Lower lobe of right lung (tissue), 2 donors: Measurements from ENCODE around the gene S100A8. TPM values are rescaled to one million over a fixed set of nuclear protein-coding genes. Genes with fewer than 3 reads are reported as not detected.

ENCODE experiments used
- ATAC-seq, 2 donors: fragments of 200-7000 bp; cut with Tn5 transposase; one replicate each; pipeline ENCODE4 v1.9.1; 2020 to 2022; ENCODE audit warnings: mild to moderate bottlenecking in 2 of 2, moderate library complexity in 2 of 2
- DNase-seq: peaks from one replicate; pipeline ENCODE4 v3.0.0-alpha.2; 2020
- H3K27ac ChIP-seq: fragments of 200-600 bp; one replicate; pipeline ENCODE4 v1.8.0; 2022
- H3K27me3 ChIP-seq: fragments of 200-600 bp; one replicate; pipeline ENCODE4 v1.8.0; 2022; ENCODE audit warnings: low read depth
- H3K36me3 ChIP-seq: fragments of 200-600 bp; one replicate; pipeline ENCODE4 v1.8.0; 2022; ENCODE audit warnings: mild to moderate bottlenecking
- H3K4me1 ChIP-seq: fragments of 200-600 bp; one replicate; pipeline ENCODE4 v1.8.0; 2022
- H3K4me3 ChIP-seq: fragments of 200-600 bp; one replicate; pipeline ENCODE4 v1.8.0; 2022; ENCODE audit warnings: mild to moderate bottlenecking
- H3K9me3 ChIP-seq: fragments of 200-600 bp; one replicate; pipeline ENCODE4 v1.8.0; 2022
- intact Hi-C: fragments of 100-400 bp; cut with DNase I; formaldehyde crosslinking; loops from one replicate; pipeline ENCODE4 v1.11.0; 2022
- total RNA-seq: library from RNA; stranded (reverse); fragmentation: NEBNext Ultra II Directional; extraction: Animal tissue kit (Norgen Biotek cat#: 25700); gene quantifications from one replicate; pipeline ENCODE4 v1.2.1, GENCODE V29; 2021
- TF ChIP-seq, protein P1 (sequence below): fragments of 200-600 bp; IDR thresholded peaks from one replicate; pipeline ENCODE4 v1.8.0; 2022; ENCODE audit warnings: antibody characterized with exemption, mild to moderate bottlenecking
- donor health status: DM: no; HTN: yes; CAD: no; lungs with severe emphysema.

Gene S100A8
- total RNA-seq, 1 donor from 2014 or later, result 622 TPM

DNA sequence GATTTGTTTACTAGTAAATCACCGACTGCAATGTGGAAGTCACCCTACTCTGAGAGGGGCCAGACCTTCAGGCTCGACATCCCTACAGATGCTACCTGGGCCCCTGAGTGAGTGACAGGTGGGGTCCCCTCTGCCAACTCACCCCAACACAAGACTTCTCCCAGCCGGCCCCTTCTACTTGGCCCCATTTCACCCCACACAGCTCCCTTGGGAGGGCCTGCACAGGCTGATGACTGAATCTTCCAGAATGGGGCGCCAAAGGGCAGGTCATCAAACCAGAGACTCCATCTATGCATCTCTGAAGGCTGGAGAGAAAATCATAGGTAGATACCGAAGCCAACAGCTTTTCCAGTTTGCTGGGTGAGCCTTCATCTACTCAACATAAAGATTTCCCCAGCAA, 9.4 kb upstream of the S100A8 start:
- Histone ChIP-seq H3K36me3 (no peaks in the 10 kb centered on the region), H3K9me3 (no peaks in the 10 kb centered on the region), H3K27ac (no peak overlapping the region), H3K4me3 (no peak overlapping the region), H3K4me1 (no peaks in the 10 kb centered on the region), H3K27me3 (peaks cover 8% of the 10 kb centered on the region)
- TF ChIP-seq, protein P1, sequence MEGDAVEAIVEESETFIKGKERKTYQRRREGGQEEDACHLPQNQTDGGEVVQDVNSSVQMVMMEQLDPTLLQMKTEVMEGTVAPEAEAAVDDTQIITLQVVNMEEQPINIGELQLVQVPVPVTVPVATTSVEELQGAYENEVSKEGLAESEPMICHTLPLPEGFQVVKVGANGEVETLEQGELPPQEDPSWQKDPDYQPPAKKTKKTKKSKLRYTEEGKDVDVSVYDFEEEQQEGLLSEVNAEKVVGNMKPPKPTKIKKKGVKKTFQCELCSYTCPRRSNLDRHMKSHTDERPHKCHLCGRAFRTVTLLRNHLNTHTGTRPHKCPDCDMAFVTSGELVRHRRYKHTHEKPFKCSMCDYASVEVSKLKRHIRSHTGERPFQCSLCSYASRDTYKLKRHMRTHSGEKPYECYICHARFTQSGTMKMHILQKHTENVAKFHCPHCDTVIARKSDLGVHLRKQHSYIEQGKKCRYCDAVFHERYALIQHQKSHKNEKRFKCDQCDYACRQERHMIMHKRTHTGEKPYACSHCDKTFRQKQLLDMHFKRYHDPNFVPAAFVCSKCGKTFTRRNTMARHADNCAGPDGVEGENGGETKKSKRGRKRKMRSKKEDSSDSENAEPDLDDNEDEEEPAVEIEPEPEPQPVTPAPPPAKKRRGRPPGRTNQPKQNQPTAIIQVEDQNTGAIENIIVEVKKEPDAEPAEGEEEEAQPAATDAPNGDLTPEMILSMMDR, result no peak
- intact Hi-C loops, result no loop called here
- DNase-seq, result no peak
- ATAC-seq, result no peak

DNA sequence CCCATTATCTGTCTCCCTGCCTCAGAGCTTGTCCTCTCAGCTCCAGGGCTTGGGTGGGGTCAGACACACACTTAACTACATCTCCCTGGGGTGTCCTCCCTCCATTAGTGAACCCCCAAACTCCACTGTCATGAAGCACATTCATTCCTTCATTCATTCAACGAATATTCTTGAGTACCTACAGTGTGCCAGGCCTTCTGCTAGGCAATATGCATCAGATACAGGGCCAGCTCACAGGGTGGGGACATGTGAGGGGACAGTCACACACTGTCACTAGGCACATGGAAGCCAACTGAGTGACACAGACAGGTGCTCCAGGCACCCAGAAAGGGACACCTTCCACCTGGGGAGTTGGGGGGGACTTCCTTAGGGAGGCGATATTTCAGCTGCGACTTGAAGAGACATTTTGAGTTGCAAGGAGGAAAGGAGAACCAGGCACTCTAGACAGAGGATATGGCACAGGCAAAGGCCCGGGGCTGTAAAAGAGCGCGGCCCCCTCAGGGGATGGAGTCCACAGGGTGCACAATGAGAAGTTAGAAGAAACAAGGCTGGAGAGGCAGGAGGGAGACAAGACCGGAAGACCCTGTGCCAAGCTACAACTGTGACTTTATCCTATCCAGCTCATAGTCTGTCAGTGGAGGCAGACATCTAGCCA, 8.7 kb upstream of the S100A8 start:
- Histone ChIP-seq H3K4me3 (no peak overlapping the region), H3K4me1 (no peaks in the 10 kb centered on the region), H3K27me3 (peaks cover 8% of the 10 kb centered on the region), H3K27ac (no peak overlapping the region), H3K9me3 (no peaks in the 10 kb centered on the region), H3K36me3 (no peaks in the 10 kb centered on the region)
- intact Hi-C loops, result no loop called here
- DNase-seq (no peak), ATAC-seq (no peak)
- TF ChIP-seq, protein P1, result no peak

DNA sequence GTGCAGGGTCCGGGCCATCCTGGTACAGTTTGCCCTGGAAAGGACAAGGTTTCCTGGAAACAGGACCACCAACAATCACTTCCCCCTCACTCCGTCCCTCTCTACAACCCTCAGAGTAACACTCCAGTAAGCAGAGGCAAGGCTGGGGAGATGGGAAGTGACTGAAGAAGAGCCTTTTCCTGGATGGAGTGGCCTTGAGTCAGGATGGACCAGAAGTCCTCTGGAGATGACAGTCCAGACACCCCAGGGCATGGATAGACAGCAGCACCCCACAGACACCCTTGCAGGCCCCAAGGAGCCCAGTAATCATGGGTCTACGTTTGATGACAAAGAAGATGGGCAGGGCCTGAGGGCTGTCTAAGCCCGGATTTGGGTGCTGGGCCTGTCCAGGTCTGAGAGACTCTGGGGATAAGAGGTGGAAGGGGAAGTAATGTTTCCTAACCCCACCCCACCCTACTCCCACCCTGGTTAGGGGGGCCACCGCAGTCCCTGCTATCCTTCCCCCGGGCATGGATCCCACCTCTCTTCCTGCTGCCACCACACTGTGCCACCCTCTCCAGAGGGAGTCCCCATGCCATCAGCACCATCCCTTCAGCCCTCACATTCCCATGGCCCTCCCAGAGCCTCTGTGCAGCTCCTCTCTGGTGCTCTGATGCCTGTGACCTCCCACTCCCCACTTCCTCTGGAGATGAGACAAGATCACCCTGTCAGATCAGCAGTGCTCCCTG, 7.2 kb upstream of the S100A8 start:
- DNase-seq (no peak), ATAC-seq (no peak)
- Histone ChIP-seq H3K27ac (no peak overlapping the region), H3K4me3 (no peak overlapping the region), H3K9me3 (no peaks in the 10 kb centered on the region), H3K36me3 (no peaks in the 10 kb centered on the region), H3K4me1 (no peaks in the 10 kb centered on the region), H3K27me3 (peaks cover 8% of the 10 kb centered on the region)
- intact Hi-C loops, result no loop called here
- TF ChIP-seq, protein P1, result no peak

DNA sequence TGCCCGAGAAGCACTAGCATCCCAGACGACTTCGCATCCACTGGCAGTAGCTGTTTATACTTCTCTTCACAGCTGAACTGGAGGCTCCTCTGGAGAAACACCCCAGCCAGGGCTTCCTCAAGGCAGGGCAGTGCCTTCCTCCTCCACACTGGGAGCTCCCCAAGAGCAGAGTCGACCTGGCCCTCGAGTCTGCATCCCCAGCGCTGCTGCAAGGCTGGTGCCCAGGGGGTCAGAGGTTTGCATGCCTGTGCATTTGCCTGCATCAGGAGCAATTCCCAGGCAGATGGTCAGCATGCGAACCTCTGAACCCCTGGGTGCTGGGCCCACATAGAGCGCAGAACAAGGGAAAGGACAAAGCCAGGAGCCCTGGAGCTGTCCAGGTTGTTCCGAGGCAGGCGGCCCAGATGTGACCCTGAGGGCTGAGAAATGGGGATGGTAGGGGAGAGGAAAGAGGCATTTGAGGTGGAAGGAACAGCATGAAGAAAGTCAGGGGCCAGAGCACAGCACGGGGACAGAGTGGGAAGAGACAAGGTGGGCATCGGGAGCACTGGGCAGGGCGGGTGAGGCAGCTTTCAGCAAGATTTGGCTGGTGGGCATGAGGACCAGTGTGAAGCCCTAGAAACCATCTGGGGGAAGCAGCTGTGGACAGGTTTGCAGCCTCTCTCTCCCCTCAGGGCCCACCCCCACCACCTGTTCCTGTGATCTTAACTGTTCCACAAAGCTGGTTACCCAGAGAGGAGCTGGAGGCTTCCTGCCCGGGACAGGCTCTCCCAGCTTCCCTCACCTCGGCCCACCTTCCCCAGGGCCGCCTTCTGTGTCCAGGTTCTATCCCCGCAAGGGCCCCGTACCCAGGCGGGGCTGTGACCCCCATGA, 6.4 kb upstream of the S100A8 start:
- TF ChIP-seq, protein P1, result no peak
- Histone ChIP-seq H3K27ac (no peak overlapping the region), H3K36me3 (no peaks in the 10 kb centered on the region), H3K4me3 (no peak overlapping the region), H3K9me3 (no peaks in the 10 kb centered on the region), H3K27me3 (peaks cover 8% of the 10 kb centered on the region), H3K4me1 (no peaks in the 10 kb centered on the region)
- intact Hi-C loops, result no loop called here
- DNase-seq (no peak), ATAC-seq (no peak)

DNA sequence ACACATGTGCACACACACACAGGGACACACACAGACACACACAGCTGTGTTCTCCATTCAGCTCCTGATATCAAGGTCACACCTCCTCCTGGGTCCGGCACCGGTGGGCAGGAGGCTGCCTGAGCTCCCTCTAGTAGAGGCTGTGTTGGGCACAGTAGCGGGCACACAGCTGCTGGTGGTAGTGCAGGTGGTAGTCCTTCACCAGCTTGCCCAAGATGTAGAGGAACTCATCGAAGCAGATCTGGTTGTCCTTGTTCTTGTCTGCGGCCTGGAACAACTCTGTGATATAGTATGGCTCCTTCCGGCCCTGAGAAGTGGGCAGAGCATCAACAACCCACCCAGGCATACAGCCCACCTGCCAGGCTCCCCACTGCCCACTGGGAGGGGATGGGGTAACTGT, 5.6 kb upstream of the S100A8 start:
- TF ChIP-seq, protein P1, result no peak
- Histone ChIP-seq H3K4me3 (no peak overlapping the region), H3K9me3 (no peaks in the 10 kb centered on the region), H3K4me1 (peaks cover 6% of the 10 kb centered on the region), H3K27ac (no peak overlapping the region), H3K27me3 (peaks cover 8% of the 10 kb centered on the region), H3K36me3 (no peaks in the 10 kb centered on the region)
- no peak for ATAC-seq
- DNase-seq, result no peak
- intact Hi-C loops, result no loop called here
